ENCODE measurements around the gene CCT5.
"Not testable (repeated sequence)": the region's sequence is repeated elsewhere in the genome, so short reads cannot be mapped to it uniquely, and the experiment has no call there.

CCT5 gene

DNA sequence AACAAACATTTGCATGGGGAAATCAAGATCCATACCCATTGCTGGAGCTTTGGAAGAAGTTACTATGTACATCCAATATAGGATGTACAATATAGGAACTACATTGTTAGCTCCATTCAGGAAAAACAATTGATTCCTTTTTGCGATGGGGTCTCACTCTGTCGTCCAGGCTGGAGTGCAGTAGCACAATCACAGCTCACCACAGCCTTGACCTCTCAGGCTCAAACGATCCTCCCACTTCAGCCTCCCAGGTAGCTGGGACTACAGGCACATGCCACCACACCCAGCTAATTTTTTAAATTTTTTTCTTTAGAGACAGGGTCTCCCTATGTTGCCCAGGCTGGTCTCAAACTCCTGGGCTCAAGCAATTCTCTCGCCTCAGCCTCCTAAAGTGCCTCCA, 2.9 kb upstream of the CCT5 start:
- DNase-seq = not testable (repeated sequence)

GRCh38 chr5:10248378-10249260, 1.5 kb upstream of the CCT5 start:
- no peak for DNase-seq

DNA sequence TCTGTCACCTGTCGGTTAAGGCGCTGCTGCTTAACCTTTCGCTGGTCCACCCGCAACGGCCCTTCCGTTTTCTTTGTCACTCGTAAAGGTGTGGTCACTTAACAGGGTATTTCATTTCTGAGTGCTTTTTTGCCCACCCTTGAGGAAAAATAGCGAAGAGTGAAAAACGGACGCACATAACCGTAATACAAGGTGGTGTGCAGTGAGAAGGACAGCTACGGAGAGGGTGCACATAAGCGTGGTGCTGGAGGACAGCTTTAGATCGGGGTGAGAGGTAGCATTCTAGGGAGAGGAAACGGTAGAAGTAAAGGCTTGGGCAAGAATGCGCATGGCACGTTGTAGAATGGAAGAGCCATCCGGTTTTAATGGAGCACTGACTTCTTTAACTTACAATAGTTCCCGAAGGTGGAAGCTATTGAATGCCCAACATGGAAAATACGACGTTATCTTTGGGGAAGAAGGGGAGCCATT, 761 bp downstream of the CCT5 start:
- DNase-seq = no peak

- DNase-seq = no peak
These were observed 1.3 kb downstream of the CCT5 start for GRCh38 chr5:10251405-10251804.

- no peak for DNase-seq
These were observed 3.3 kb downstream of the CCT5 start for GRCh38 chr5:10253390-10253789.

GRCh38 chr5:10254686-10255085, 4.6 kb downstream of the CCT5 start:
- DNase-seq = no peak

GRCh38 chr5:10257870-10258269, 7.8 kb downstream of the CCT5 start:
- no peak for DNase-seq

DNA sequence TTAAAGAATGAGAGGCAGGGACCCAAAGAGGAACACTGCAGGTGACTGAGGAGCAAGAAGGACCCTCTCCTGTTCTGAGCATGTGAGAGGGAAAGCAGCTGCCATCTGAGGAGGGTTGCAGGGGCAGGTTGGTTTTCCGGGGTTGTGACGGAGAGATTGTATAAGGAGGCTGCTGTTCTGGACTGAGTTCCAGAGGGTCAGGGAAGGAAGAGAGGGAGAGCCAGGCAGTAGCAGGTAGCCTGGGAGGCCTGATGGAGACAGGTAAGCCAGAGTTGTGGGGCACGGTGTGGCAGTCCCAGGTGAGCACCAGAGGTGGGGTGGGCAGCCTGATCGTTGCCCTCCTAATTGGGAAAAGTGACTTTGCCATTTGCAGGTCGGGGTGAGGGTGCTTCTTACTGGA, 9.8 kb downstream of the CCT5 start:
- DNase-seq = no peak

DNA sequence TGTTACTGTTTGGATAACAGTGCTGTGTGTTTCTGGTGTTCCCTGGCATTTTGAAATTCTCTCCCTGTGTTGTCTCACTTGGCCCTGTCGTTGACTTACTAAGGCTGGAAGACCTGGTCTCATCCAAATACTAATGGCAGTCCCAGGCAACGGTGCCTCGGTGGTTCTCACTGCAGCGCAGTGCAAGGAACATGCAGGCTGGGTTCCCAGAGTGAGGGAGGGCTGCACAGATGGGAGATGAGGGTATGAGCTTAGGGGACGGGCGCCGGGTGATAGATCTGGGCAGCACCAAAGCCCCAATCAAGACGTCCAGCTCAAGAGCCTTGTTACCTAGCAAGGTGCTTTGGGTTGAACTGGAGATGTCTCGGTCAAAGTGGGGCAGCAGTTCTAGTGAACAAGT, 11.0 kb downstream of the CCT5 start:
- DNase-seq = no peak

DNA sequence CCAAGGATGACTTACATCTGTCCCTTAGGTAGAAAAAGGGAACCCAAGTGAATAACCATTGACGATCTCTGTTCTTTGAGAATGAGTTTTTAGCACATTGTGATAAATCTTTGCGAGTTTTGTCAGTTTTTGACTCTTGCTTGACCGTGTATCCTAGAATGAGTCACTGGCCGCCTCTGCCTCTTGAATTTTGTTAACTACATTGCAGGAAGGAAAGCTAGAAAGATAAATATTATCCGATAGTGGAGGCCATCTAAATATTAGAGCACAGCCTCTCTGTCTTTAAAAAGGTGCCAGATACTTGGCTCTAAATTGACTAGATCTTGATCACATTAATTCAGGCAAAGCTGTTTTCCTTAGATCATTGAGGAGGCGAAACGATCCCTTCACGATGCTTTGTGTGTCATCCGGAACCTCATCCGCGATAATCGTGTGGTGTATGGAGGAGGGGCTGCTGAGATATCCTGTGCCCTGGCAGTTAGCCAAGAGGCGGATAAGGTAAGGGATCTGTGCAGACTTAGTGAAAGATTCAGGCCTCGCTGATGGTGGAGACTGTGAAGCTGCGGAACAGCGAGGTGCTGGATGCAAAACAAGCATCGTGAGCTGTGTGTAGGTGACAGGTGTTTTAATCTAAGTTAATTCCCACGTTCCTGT, 12.2 kb downstream of the CCT5 start:
- DNase-seq = no peak

DNA sequence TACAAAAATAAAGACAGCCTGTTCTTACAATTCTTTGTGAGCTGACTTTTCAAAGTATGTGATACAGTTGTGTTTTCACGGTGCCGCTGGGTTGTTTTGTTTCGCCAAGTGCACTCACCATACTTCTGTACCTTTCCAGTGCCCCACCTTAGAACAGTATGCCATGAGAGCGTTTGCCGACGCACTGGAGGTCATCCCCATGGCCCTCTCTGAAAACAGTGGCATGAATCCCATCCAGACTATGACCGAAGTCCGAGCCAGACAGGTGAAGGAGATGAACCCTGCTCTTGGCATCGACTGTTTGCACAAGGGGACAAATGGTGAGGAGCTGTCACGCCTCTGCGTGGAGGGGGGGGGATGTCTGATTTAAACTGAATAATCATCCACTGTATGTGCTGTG, 12.9 kb downstream of the CCT5 start:
- DNase-seq = no peak

DNA sequence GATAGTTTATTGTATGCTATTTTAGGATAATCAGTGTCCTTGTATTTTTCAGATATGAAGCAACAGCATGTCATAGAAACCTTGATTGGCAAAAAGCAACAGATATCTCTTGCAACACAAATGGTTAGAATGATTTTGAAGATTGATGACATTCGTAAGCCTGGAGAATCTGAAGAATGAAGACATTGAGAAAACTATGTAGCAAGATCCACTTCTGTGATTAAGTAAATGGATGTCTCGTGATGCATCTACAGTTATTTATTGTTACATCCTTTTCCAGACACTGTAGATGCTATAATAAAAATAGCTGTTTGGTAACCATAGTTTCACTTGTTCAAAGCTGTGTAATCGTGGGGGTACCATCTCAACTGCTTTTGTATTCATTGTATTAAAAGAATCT, 14.5 kb downstream of the CCT5 start:
- DNase-seq = no peak

- no peak for DNase-seq
These were observed 15.4 kb downstream of the CCT5 start for GRCh38 chr5:10265245-10266109.

DNA sequence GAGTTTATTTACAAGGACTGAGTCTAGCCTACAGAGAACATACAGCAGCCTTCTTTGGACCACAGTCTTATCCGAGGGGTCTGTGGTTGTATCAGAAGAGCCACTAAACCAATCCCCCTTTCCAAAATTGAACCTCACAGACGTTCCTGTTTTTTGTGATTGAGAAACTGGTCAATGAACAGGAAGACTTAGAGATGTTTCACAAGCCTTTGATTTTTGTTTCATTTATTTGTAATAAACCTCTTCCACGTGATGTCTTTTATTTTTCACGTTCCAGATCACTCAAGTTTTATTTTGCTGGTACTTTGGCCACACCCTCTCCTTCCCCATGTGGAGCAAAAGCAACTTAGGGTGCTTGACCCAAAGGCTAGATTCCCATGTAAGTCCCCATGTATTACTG, 16.1 kb downstream of the CCT5 start:
- DNase-seq = no peak

GRCh38 chr5:10266839-10267238, 16.8 kb downstream of the CCT5 start:
- no peak for DNase-seq

GRCh38 chr5:10268100-10268499, 18.0 kb downstream of the CCT5 start:
- no peak for DNase-seq

- DNase-seq = no peak
These were observed 22.2 kb downstream of the CCT5 start for GRCh38 chr5:10272053-10272874.

DNA sequence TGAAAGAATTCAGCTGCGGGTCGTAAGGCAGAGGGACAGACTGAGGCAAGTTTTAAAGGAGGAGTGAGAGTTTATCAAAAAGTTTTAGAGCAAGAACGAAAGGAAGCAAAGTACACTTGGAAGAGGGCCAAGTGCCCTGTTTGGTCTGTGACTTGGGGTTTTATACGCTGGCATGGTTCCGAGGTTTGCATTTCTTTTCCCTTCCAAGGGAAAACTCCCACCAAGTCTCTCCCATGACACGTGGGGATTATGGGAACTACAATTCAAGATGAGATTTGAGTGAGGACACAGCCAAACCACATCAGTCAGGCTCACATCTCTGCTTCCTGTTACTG, 22.8 kb downstream of the CCT5 start:
- DNase-seq = not testable (repeated sequence)

- no peak for DNase-seq
These were observed 25.4 kb downstream of the CCT5 start for GRCh38 chr5:10275460-10275859.

GRCh38 chr5:10275991-10276390, 25.9 kb downstream of the CCT5 start:
- no peak for DNase-seq

DNA sequence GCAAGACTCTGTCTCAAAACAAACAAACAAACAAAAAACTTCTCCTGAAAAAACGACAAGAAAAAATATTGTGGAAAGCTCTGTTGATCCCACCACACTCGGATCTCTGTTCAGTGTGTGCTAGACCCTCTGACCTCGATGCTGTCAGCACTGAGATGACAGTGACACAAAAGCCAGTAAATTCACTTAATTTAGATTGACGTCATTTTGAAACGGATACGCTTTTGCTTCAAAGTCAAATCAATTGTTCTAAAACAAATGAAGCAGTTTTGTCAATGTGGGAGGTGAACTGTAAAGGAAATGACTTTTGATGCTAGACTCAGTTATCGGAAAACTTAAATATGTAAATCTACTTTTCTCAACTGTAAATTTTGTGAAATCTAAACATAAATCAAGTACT, 26.6 kb downstream of the CCT5 start:
- no peak for DNase-seq

DNA sequence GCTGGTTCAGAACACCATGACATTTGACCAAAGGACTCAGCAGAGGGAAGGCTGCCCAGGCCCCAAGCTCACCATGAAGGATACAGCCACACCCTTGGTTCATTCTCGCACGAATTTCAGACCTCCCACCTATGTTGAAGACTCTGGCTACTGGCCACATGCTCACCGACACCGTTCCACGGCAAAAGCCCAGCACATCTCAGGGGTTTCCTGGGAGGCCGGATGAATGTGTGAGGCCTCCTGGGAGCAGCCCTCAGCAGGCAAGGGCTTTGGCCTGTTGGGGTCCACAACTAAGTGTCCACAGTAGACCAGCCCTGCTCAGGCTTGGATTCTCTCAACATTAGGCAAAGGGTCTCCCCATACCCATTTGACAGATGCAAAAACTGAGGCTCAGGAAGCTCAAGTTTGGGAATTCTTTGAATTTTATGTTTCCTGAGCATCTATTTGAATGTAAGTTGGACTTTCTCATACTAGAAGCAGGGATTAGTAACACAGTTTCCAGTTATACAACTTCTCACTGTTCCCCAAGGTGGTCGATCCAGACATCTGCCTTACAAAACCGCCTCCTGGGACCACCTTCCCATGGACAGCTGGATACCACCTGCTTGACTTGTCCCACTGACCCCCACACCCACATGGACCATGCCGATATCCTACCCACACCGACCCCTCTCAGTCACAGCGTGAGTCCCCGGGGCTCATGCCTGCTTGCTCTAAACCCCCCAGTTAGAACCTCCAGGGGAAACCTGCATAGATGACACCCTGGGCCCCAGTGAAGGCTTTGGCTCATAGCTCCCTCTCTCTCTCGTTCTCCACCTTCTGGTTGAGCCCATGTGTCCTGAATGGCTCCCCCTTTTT, 27.9 kb downstream of the CCT5 start:
- no peak for DNase-seq
